ENCODE data around the gene CDH11. TPM values are rescaled to one million over a fixed set of nuclear protein-coding genes. Genes with fewer than 3 reads are reported as not detected.

The CDH11 gene
- total RNA-seq, 2 experiments from 2014 or later: not detected

DNA sequence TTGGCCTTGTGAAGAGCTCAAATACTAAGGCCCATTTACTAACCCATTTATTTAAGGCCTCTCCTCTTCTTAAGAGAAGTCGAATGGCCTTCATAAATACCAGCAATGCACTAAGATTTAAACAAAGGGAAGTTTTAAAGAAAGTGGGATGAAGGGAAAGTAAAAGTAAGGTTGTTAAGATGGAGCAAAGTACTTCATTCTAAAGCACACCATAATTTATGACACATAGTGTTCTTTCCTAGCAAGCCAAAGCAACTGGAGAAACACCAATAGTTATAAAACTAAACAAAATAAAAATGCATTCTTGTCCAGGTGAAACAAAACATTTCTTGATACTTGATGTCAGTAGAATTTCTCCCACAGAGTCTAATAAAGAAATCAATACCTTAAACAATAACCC, 27.9 kb downstream of the CDH11 start:
- H3K9me3 Mint-ChIP-seq (ENCODE audit: low read depth): no peaks in the 10 kb centered on the region
- H3K27ac Mint-ChIP-seq: no peak overlapping the region
- intact Hi-C loops (cut with DNase I, micrococcal nuclease): no loop called here
- ChIA-PET CTCF (interaction anchor here (0.5 kb wide), 1 partner anchor 240 kb away, joined by 3 read pairs; no protein-coding TSS in a partner anchor), POLR2A (no interaction called here)
- no peaks in the 10 kb centered on the region for H3K4me1 Mint-ChIP-seq
- DNase-seq (no peak), ATAC-seq (no peak)
- no peaks in the 10 kb centered on the region for H3K36me3 Mint-ChIP-seq (ENCODE audit: low read depth)
- H3K27me3 Mint-ChIP-seq: no peaks in the 10 kb centered on the region
- H3K4me3 Mint-ChIP-seq: no peak overlapping the region

DNA sequence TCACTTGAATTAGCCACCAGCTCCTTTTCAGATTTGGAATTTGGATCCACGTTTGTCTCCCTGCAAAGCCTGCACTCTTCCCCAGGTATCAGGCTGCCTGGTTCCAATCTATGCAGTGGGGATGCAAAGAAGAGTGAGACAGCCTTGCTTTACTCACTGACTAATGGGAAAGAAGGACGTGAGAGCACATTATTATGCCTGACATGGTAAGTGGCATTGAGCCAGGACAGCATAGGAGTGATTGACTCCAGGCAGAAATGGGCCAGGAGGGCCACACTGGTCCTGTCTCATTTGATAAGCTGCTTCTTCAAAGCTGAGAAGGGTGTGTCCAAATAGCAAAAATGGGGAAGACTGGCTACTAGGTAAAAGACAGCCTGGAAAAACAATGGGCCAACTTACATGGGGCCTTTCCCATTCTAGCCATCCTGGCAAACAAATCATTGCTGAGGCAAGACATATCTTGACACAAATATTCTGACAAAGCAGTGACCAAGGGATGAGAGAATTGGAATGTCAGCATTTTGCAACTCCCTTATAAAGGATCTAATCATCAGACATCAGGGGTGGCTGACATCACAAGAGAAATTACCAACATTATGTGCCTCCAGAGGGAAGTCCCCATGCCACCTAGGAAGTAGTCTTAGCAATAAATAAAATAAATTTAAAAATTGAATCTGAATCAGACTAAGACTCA, 38.6 kb downstream of the CDH11 start:
- no peak overlapping the region for H3K4me3 Mint-ChIP-seq
- no peak for ATAC-seq
- DNase-seq: no peak
- no peak overlapping the region for H3K27ac Mint-ChIP-seq
- no peaks in the 10 kb centered on the region for H3K4me1 Mint-ChIP-seq
- intact Hi-C loops (cut with DNase I, micrococcal nuclease): no loop called here
- H3K27me3 Mint-ChIP-seq: no peaks in the 10 kb centered on the region
- CTCF ChIA-PET: no interaction called here
- H3K36me3 Mint-ChIP-seq (ENCODE audit: low read depth): no peaks in the 10 kb centered on the region
- no peaks in the 10 kb centered on the region for H3K9me3 Mint-ChIP-seq (ENCODE audit: low read depth)
- POLR2A ChIA-PET: no interaction called here

- no peak for ATAC-seq
Observed at GRCh38 chr16:65079549-65079948, 42.3 kb downstream of the CDH11 start.

GRCh38 chr16:65077181-65077580, 44.7 kb downstream of the CDH11 start:
- POLR2A ChIA-PET: no interaction called here
- no peaks in the 10 kb centered on the region for H3K4me1 Mint-ChIP-seq
- DNase-seq: no peak
- H3K27ac Mint-ChIP-seq: no peak overlapping the region
- no peak for ATAC-seq
- CTCF ChIA-PET: no interaction called here
- no peak overlapping the region for H3K4me3 Mint-ChIP-seq
- H3K36me3 Mint-ChIP-seq (ENCODE audit: low read depth): no peaks in the 10 kb centered on the region
- no peaks in the 10 kb centered on the region for H3K9me3 Mint-ChIP-seq (ENCODE audit: low read depth)
- no peaks in the 10 kb centered on the region for H3K27me3 Mint-ChIP-seq
- intact Hi-C loops (cut with DNase I, micrococcal nuclease): no loop called here

More at GRCh38 chr16:65079549-65079948, 42.3 kb downstream of the CDH11 start:
- CTCF ChIA-PET: no interaction called here
- no peaks in the 10 kb centered on the region for H3K4me1 Mint-ChIP-seq
- DNase-seq: no peak
- no peaks in the 10 kb centered on the region for H3K27me3 Mint-ChIP-seq
- H3K4me3 Mint-ChIP-seq: no peak overlapping the region
- intact Hi-C loops (cut with DNase I, micrococcal nuclease): no loop called here
- H3K9me3 Mint-ChIP-seq (ENCODE audit: low read depth): no peaks in the 10 kb centered on the region
- no peak overlapping the region for H3K27ac Mint-ChIP-seq
- POLR2A ChIA-PET: no interaction called here
- no peaks in the 10 kb centered on the region for H3K36me3 Mint-ChIP-seq (ENCODE audit: low read depth)

DNA sequence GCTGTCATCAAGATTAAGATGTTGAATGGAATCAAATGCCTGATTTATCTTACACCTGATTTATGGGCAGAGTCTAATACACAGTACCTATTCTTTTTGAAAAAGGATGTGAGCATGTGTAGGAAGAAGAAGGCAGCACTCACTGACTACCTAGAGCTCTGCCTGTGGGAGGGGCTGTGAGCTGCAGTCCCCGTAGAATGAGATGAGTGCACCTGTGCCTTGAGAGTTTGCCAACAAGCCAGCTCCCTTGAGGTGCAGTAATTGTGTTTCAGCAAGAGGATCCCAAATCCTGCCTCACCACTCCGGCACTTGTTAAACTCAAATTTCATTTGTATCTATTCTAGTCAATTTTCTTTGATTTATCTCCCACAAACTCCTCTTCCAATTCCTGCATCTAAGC, 46.0 kb downstream of the CDH11 start:
- ATAC-seq: no peak
- ChIA-PET CTCF (no interaction called here), POLR2A (no interaction called here)
- H3K36me3 Mint-ChIP-seq (ENCODE audit: low read depth): no peaks in the 10 kb centered on the region
- H3K27ac Mint-ChIP-seq: no peak overlapping the region
- no peaks in the 10 kb centered on the region for H3K4me1 Mint-ChIP-seq
- H3K4me3 Mint-ChIP-seq: no peak overlapping the region
- DNase-seq: no peak
- intact Hi-C loops (cut with DNase I, micrococcal nuclease): no loop called here
- no peaks in the 10 kb centered on the region for H3K27me3 Mint-ChIP-seq
- peaks cover 2% of the 10 kb centered on the region for H3K9me3 Mint-ChIP-seq (ENCODE audit: low read depth)

GRCh38 chr16:65071433-65072311, 50.2 kb downstream of the CDH11 start:
- Mint-ChIP-seq H3K27me3 (no peaks in the 10 kb centered on the region), H3K27ac (no peak overlapping the region), H3K36me3 (ENCODE audit: low read depth) (no peaks in the 10 kb centered on the region), H3K9me3 (ENCODE audit: low read depth) (peaks cover 2% of the 10 kb centered on the region), H3K4me3 (no peak overlapping the region), H3K4me1 (no peaks in the 10 kb centered on the region)
- ATAC-seq (no peak), DNase-seq (no peak)
- CTCF ChIA-PET: no interaction called here
- POLR2A ChIA-PET: no interaction called here
- intact Hi-C loops (cut with DNase I, micrococcal nuclease): no loop called here

- ChIA-PET POLR2A (no interaction called here), CTCF (no interaction called here)
- H3K9me3 Mint-ChIP-seq (ENCODE audit: low read depth): peaks cover 7% of the 10 kb centered on the region
- H3K4me3 Mint-ChIP-seq: no peak overlapping the region
- intact Hi-C loops (cut with DNase I, micrococcal nuclease): no loop called here
- H3K27me3 Mint-ChIP-seq: peaks cover 2% of the 10 kb centered on the region
- H3K4me1 Mint-ChIP-seq: no peaks in the 10 kb centered on the region
- H3K27ac Mint-ChIP-seq: no peak overlapping the region
- no peak for DNase-seq
- H3K36me3 Mint-ChIP-seq (ENCODE audit: low read depth): no peaks in the 10 kb centered on the region
- no peak for ATAC-seq
Observed at GRCh38 chr16:65070831-65071432, 50.9 kb downstream of the CDH11 start.

- H3K9me3 Mint-ChIP-seq (ENCODE audit: low read depth): peaks cover 8% of the 10 kb centered on the region
- no peak overlapping the region for H3K27ac Mint-ChIP-seq
- peaks cover 2% of the 10 kb centered on the region for H3K27me3 Mint-ChIP-seq
- H3K4me3 Mint-ChIP-seq: no peak overlapping the region
- no peaks in the 10 kb centered on the region for H3K4me1 Mint-ChIP-seq
- ATAC-seq: no peak
- DNase-seq: no peak
- intact Hi-C loops (cut with DNase I, micrococcal nuclease): no loop called here
- ChIA-PET CTCF (no interaction called here), POLR2A (no interaction called here)
- H3K36me3 Mint-ChIP-seq (ENCODE audit: low read depth): no peaks in the 10 kb centered on the region
Observed at GRCh38 chr16:65069766-65070165, 52.1 kb downstream of the CDH11 start.

DNA sequence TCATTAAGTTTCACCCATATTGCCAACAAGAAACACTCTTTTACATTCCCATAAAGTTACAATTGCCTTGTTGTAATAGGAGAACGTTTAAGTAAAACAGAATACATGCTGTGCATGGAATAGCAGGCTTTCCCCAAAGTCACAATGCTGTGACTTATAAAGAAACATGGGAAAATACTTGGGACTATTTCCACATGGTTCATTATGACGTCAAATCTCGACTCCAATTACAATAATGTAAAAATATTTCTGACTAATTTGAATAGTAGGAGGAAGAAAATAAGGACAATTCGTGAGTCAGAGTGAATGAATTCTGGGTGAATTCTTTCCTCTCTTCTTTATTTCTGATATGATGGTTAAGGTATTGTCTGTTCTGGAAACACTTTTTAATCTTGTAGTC, 52.8 kb downstream of the CDH11 start:
- ATAC-seq (no peak), DNase-seq (no peak)
- Mint-ChIP-seq H3K9me3 (ENCODE audit: low read depth) (peaks cover 8% of the 10 kb centered on the region), H3K27ac (no peak overlapping the region), H3K4me3 (no peak overlapping the region), H3K4me1 (no peaks in the 10 kb centered on the region), H3K27me3 (peaks cover 2% of the 10 kb centered on the region), H3K36me3 (ENCODE audit: low read depth) (no peaks in the 10 kb centered on the region)
- ChIA-PET CTCF (no interaction called here), POLR2A (no interaction called here)
- intact Hi-C loops (cut with DNase I, micrococcal nuclease): no loop called here

- POLR2A ChIA-PET: no interaction called here
- intact Hi-C loops (cut with DNase I, micrococcal nuclease): no loop called here
- ATAC-seq: no peak
- no peak for DNase-seq
- Mint-ChIP-seq H3K27me3 (peaks cover 2% of the 10 kb centered on the region), H3K9me3 (ENCODE audit: low read depth) (peaks cover 8% of the 10 kb centered on the region), H3K36me3 (ENCODE audit: low read depth) (no peaks in the 10 kb centered on the region), H3K4me1 (no peaks in the 10 kb centered on the region), H3K4me3 (no peak overlapping the region), H3K27ac (no peak overlapping the region)
- CTCF ChIA-PET: no interaction called here
Observed at GRCh38 chr16:65068151-65068740, 53.6 kb downstream of the CDH11 start.

DNA sequence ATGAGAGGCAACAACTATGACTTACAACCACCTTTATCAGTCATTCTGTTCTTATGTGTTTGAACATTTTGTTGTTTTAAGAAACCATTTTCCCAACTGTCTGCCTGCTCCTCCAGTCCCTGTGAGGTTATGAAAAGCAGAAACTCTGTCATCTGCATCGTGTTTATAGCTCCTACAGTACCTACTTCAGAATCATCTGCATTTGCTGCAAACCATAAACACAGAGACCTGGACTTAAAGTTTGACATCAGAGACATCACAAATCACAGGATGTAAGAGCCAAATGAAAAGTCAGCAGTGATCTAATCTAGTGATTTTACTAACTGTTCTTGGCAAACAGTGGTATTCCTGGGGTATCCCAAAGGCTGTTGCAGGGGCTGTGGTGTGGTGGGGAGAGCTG, 55.2 kb downstream of the CDH11 start:
- ATAC-seq (no peak), DNase-seq (no peak)
- Mint-ChIP-seq H3K27me3 (peaks cover 2% of the 10 kb centered on the region), H3K4me1 (no peaks in the 10 kb centered on the region), H3K9me3 (ENCODE audit: low read depth) (peaks cover 8% of the 10 kb centered on the region), H3K4me3 (no peak overlapping the region), H3K27ac (no peak overlapping the region), H3K36me3 (ENCODE audit: low read depth) (no peaks in the 10 kb centered on the region)
- intact Hi-C loops (cut with DNase I, micrococcal nuclease): no loop called here
- POLR2A ChIA-PET: no interaction called here
- CTCF ChIA-PET: no interaction called here

DNA sequence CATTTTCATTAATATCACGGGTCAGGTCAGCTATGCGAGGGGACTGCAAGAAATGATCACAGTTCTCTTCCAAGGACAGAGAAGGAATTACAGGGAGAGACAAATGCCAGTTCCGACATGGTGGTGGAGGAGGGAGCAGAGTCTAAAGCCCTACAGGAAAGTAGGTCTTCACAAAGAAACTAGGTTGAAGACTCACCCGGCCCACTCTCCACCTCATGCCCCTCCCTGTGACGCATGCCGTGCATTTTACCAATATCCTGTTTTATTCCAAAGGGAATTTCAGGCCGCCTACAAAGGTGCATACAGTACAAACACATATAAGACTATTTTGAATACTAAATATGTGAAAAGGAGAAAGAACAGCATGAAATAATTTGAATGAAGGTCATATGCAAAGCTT, 56.8 kb downstream of the CDH11 start:
- intact Hi-C loops (cut with DNase I, micrococcal nuclease): no loop called here
- ATAC-seq (no peak), DNase-seq (no peak)
- ChIA-PET CTCF (no interaction called here), POLR2A (no interaction called here)
- H3K36me3 Mint-ChIP-seq (ENCODE audit: low read depth): no peaks in the 10 kb centered on the region
- peaks cover 6% of the 10 kb centered on the region for H3K9me3 Mint-ChIP-seq (ENCODE audit: low read depth)
- no peak overlapping the region for H3K4me3 Mint-ChIP-seq
- H3K27ac Mint-ChIP-seq: no peak overlapping the region
- no peaks in the 10 kb centered on the region for H3K4me1 Mint-ChIP-seq
- peaks cover 2% of the 10 kb centered on the region for H3K27me3 Mint-ChIP-seq

Data from activated CD4-positive, alpha-beta T cell treated with anti-CD3 and anti-CD28 coated beads for 36 hours (primary cell).